H1 (cell line): ENCODE results near the gene FBXW2. TPM values are rescaled to one million over a fixed set of nuclear protein-coding genes. Genes with fewer than 3 reads are reported as not detected.

Source experiments
- BACH1 ChIP-seq: IDR thresholded peaks from 2 replicates; pipeline ENCODE4 v1.6.1; 2012; ENCODE audit warnings: low read length, improper control_type of control experiment
- CREB1 ChIP-seq: IDR thresholded peaks from 2 replicates; pipeline ENCODE4 v1.6.1; 2012; ENCODE audit warnings: inconsistent platforms
- EP300 ChIP-seq, 2 experiments: IDR thresholded peaks; 1 replicate in 1 of 2; 2 replicates in 1 of 2; pipeline ENCODE4 v1.6.1; 2011 to 2012; ENCODE audit warnings: low read depth in 2 of 2, low read length in 2 of 2, mild to moderate bottlenecking in 2 of 2, borderline replicate concordance in 1 of 2, inconsistent platforms in 1 of 2, moderate library complexity in 1 of 2
- GTF2F1 ChIP-seq: IDR thresholded peaks from 2 replicates; pipeline ENCODE4 v1.6.1; 2012; ENCODE audit warnings: low read depth, low read length, improper control_type of control experiment, borderline replicate concordance
- NANOG ChIP-seq: IDR thresholded peaks from 2 replicates; pipeline ENCODE4 v1.6.1; 2011; ENCODE audit warnings: low read length, low read depth, mild to moderate bottlenecking, inconsistent platforms; ENCODE audit not compliant: insufficient read depth, poor library complexity, severe bottlenecking
- PHF8 ChIP-seq: fragments of 200-600 bp; sonication (generic); conservative IDR thresholded peaks from 2 replicates; pipeline ENCODE4 v1.7.1; 2012; ENCODE audit warnings: low read depth, mild to moderate bottlenecking, inconsistent platforms, low read length, moderate library complexity
- POLR2A ChIP-seq, 2 experiments: IDR thresholded peaks; 1 replicate in 1 of 2; 2 replicates in 1 of 2; pipeline ENCODE4 v1.6.1; 2011; ENCODE audit warnings: low read depth in 2 of 2, low read length in 2 of 2, mild to moderate bottlenecking in 2 of 2; ENCODE audit errors: control extremely low read depth in 1 of 2
- SAP30 ChIP-seq: fragments of 300-600 bp; sonication (generic); IDR thresholded peaks from 2 replicates; pipeline ENCODE4 v1.7.1; 2012; ENCODE audit warnings: low read length, moderate library complexity, mild to moderate bottlenecking, inconsistent platforms; ENCODE audit not compliant: insufficient read depth, insufficient replicate concordance
- SP4 ChIP-seq: IDR thresholded peaks from 2 replicates; pipeline ENCODE4 v1.6.1; 2012; ENCODE audit warnings: low read length, inconsistent platforms
- SUZ12 ChIP-seq: fragments of 200-600 bp; sonication (generic); IDR thresholded peaks from 2 replicates; pipeline ENCODE4 v1.6.1; 2012; ENCODE audit warnings: mild to moderate bottlenecking, inconsistent platforms, low read length, moderate library complexity, mixed read lengths
- TAF1 ChIP-seq: IDR thresholded peaks from 2 replicates; pipeline ENCODE4 v1.6.1; 2011; ENCODE audit warnings: mild to moderate bottlenecking, low read depth, low read length
- polyA plus RNA-seq, 7 experiments: library from polyadenylated mRNA; depleted of rRNA in 3 of 7; stranded (reverse) in 5 of 7; unstranded in 2 of 7; fragments of >200 nt in 5 of 7; fragments of 200-250 nt in 2 of 7; gene quantifications; 1 replicate in 5 of 7; 2 replicates in 1 of 7; 4 replicates in 1 of 7; pipeline versions ENCODE4 v1.2.1 to v1.2.3, GENCODE V29; 2011 to 2013; ENCODE audit warnings: missing spikeins in 2 of 7, mixed read lengths in 2 of 7
- total RNA-seq: library from RNA; stranded (reverse); fragmentation: NEBNext Ultra II Directional; extraction: Animal tissue kit (Norgen Biotek cat#: 25700); gene quantifications from 2 replicates; pipeline ENCODE4 v1.2.1, GENCODE V29; 2021

The FBXW2 gene
- total and polyA plus RNA-seq, 2 of the 8 experiments (the other 6 are each of a cell fraction or from before 2014, with no cell fraction given) = 19.2 to 65.3 TPM

DNA sequence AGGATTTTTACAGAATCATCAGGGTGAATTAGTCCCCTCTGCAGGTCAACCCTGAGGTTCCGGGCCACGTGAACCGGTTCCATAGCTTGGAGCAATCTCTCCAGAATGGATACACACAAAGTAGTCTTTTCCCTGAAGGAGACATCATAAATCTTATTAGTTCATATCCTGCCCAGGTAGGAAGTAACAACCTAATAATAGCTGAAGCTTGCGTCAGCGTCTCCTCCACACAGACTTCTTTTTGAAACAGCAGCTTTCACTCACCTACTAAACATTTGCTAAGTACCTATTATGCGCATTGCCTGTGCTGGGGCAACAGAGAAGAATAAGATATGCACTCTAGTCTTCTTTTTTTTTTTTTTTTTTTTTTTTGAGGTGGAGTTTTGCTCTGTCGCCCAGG, 40.1 kb upstream of the FBXW2 start (continued):
- TF ChIP-seq EP300 (IDR thresholded peaks at IDR 0.05; ENCODE audit: borderline replicate concordance in 1 of 2, low read depth in 2 of 2, low read length in 2 of 2) = no peak
- no peak for TF ChIP-seq PHF8
- no peak for TF ChIP-seq TAF1
- no peak for TF ChIP-seq SUZ12
- no peak for TF ChIP-seq NANOG
- no peak for TF ChIP-seq SAP30
- no peak for TF ChIP-seq GTF2F1
- TF ChIP-seq POLR2A (IDR thresholded peaks at IDR 0.05; ENCODE audit: control extremely low read depth in 1 of 2, low read depth in 2 of 2, low read length in 2 of 2) = no peak
- no peak for TF ChIP-seq SP4
- TF ChIP-seq BACH1 = no peak
- no peak for TF ChIP-seq CREB1
- TF ChIP-seq, all 59 proteins: peak for 0
